SK-MEL-5 (cell line): Measurements from ENCODE around the gene LRRC55. TPM values are rescaled to one million over a fixed set of nuclear protein-coding genes. Genes with fewer than 3 reads are reported as not detected.

ENCODE experiments used
- DNase-seq: peaks from one replicate; pipeline ENCODE4 v3.0.0-alpha.2; 2016; ENCODE audit warnings: low read depth, low spot score
- in situ Hi-C: cut with HindIII; loops from 2 replicates; pipeline ENCODE4 v1.10.0; 2016; ENCODE audit warnings: low sequenced_read_pairs, high pct_unique_total_duplicates, low pct_unique_long_range_greater_than_20kb
- total RNA-seq: library from RNA; depleted of rRNA; stranded (reverse); fragments of >200 nt; shearing (Covaris generic); gene quantifications from 2 replicates; pipeline ENCODE4 v1.2.3, GENCODE V29; 2014

The LRRC55 gene
- total RNA-seq, 1 experiment from 2014 or later: not detected

DNA sequence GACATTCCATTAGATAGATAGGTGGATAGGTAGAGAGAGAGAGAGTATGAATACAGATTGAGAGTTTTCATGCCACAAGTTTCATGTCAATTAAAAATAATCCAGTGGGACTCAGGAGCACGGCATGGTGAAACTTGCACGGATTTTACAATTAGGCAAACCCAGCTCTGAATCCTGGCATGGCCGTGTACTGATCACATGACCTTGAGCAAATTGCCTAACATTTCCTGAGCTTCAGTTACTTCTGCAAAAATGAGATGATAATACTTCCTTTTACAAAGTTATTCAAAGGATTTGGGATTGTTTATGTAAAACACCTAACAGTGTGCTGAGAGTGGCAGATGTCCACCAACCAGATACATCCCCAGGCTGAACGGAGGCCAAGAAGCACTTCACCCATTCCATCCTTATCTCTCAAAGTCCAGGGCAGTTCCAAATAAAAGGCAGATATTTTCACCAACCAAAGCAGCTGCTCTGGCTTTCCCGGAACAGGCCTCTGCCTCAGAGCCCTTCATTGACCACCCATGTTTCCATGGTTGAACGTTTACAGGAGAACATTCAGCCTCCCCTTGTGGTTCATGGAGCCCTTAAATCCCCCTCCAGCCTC, 37.4 kb downstream of the LRRC55 start:
- in situ Hi-C loops: no loop called here
- no peak for DNase-seq

- DNase-seq: no peak
- in situ Hi-C loops: no loop called here
Observed at GRCh38 chr11:57222239-57222638, 40.5 kb downstream of the LRRC55 start.

- no peak for DNase-seq
- in situ Hi-C loops: no loop called here
Observed at GRCh38 chr11:57223601-57224000, 41.8 kb downstream of the LRRC55 start.

GRCh38 chr11:57224128-57224527, 42.4 kb downstream of the LRRC55 start:
- in situ Hi-C loops: no loop called here
- no peak for DNase-seq

DNA sequence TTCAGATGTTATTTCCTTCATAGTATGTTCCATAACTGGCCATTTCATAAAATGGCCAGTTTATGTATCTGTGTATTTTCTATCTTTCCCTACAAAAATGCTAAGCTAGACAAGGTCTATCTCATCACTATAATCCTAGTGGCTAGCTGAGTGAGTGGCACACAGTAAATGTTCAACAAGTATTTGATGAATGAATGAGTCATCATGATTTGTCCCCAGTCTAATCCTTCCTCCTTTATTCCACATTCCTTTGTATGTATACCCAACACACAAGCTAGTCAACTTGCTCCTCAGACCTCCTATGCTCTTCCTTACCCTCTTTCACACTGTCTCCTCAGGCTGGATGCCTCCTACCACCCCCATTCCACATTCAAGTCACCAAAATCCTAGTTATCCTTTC, 42.8 kb downstream of the LRRC55 start:
- DNase-seq: no peak

DNA sequence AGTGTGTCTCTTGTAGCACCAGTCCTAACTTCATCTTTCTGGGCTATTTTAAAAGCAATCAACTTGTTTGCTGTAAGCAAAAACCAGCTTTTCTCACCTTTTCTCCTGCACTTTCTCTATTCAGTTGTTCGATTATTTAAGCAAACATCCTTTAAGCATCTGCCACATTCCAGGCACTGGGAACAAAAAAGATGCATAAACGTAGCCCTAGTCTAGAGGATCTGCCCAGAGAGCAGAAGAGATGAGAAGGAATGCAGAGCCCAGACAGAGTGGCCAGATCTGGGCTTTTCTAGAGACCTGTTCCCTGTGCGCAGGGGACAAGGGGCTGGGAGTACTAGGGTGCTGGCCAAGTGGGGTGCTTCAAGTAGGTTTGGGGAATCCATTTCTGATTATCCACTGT, 46.8 kb downstream of the LRRC55 start:
- in situ Hi-C loops: no loop called here
- DNase-seq: no peak

More for the DNA sequence above, 42.8 kb downstream of the LRRC55 start:
- in situ Hi-C loops: no loop called here

GRCh38 chr11:57230316-57230715, 48.6 kb downstream of the LRRC55 start:
- no peak for DNase-seq
- in situ Hi-C loops: no loop called here

DNA sequence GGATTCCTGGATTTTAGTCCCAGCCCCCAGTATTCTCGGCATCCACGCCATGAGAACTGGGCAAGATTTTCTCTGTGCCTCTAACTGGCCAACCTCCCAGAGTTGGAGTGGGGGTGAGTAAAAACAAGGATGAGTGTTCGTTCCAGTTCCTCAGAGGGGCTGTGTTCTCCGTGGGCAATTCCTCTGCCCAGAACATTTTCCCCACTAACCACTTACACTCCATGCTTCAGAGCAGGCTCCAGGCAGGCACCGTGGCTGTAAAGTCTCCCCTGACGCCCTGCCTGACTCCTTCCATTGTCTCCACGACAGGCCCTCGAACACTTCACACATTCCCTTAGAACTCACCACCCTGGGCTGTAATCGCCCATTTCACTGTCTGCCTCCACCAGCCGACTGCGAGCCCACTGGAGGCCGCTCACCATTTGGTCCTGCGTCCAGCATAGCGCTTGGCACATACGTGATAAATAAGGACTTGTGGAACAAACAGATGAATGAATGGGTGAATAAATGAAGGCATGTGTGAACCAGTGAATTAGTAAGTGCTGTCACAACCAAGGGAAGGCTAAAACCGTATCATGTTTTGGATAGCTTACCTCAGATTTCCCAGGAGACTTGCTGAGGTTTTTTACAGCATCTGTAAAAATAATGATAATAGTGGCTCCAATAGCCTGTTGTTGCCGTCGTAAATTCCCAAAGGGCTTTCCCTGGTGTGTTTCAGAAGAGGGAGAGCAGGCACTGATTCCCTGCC, 49.2 kb downstream of the LRRC55 start:
- in situ Hi-C loops: no loop called here
- no peak for DNase-seq

- in situ Hi-C loops: no loop called here
- no peak for DNase-seq
Observed at GRCh38 chr11:57231539-57232253, 49.9 kb downstream of the LRRC55 start.

- in situ Hi-C loops: no loop called here
- DNase-seq: no peak
Observed at GRCh38 chr11:57233702-57234101, 51.9 kb downstream of the LRRC55 start.

DNA sequence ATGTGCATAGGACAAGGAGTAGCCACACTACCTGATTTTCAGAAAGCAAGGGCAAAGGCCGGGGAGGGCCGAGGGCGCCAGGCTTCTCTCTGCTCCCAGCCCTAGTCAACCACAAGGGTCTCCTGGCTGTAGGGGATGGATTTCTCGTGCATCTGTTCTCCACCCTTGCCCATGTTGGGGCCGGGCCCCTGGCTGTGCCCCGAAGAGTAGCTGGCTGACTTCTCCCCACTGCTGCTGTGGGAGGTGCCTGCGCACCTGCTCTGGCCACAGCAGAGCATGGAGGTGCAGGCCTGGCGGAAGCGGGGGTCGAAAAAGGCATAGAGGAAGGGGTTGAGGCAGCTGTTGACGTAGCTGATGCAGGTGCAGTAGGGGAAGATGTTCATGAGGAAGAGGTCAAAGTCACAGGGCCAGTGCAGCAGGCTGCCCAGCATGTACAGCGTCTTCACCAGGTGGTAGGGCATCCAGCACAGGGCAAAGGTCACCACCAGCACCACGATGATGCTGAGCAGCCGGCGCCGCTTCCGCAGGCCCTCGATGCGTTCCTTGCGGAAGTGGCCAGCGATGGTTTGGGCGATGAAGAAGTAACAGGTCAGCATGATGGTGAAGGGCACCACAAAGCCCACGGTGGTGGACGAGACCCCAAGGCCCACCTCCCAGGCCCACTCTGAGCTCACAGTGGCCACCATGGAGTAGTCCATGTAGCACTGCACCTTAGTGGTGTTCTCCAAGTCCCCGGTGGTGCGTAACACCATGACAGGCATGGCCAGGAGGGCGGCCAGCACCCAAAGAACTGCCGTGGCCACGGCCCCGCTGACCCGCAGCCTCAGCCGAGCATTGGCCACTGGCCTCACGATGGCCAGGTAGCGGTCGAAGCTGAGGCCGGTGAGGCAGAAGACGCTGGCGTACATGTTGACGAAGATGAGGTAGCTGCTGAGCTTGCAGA, 54.3 kb downstream of the LRRC55 start:
- DNase-seq: no peak
- in situ Hi-C loops: no loop called here

DNA sequence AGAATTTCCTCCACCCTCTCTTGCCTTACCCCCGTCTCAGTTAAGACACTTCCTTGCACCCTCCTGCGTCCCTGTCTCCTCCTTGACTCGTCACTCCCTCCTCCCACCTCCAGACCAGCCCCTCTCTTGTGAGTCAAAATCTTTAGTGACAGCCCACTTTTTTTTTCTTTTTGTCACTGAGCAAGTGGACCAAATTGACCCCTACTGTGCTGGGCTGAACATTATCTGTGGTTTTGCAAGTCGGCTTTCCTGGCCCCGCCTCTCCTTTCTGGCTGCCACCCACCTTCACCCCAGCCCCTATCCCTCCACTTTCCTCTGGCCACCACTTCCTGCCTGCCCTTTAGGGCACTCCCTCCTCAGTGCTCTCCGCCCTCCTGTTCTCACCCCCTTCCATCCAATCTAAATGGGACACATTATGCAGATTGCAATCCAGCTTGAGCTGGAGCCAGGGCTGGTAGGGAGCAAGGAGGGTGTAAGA, 55.5 kb downstream of the LRRC55 start, which contains the start of gene APLNR:
TSS of gene APLNR (minus strand) at position 47 of the 478 bp plus-strand sequence. CDS start 246 bp downstream, outside the sequence.
- DNase-seq: no peak
- in situ Hi-C loops: no loop called here

GRCh38 chr11:57239348-57239747, 57.6 kb downstream of the LRRC55 start:
- no peak for DNase-seq
- in situ Hi-C loops: no loop called here

DNA sequence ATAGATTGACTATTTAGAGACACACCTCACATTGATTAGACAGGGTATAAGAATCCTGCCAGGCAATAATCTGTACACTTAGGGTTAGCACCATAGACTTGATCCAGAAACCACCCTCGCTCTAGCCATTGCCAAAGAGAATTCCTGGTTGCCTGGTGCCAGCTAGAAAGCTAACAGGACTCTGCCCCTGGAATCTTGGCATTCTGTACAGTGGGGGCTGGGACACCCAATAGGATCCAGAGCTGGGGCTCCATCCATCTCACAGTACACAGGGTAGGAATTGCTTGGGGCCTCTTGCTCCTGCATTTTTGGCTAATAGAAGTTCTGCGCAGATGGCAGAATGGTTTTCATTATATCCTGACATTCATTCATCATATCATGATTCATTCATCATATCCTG, 58.3 kb downstream of the LRRC55 start:
- in situ Hi-C loops: no loop called here
- no peak for DNase-seq

DNA sequence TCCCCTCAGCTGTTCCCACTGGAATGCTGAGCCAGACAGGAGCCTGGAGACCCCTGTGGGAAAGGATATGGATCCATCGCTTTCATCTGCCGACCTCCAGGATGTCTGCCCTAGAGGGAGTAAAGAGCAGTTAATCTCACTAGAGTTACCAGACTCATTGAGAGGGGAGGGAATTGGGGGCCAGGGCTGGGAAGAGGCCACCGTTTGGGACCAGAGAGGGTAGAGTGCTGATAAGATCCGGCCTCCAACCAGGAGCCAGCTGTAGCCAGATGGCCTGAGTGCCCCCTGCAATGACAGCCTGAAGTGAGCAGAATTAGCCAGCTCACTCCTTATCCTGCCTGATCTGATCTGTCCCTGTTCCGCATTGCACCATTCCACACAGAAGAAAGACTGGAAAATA, 59.0 kb downstream of the LRRC55 start:
- DNase-seq: no peak
- in situ Hi-C loops: no loop called here
